NCI-H1417 (cell line): ENCODE data around the gene BMP6.
A peak's percentile ranks its signal among the peaks of the same experiment; 100 is the strongest.

ENCODE experiments used
- DNase-seq, 3 experiments: peaks; one replicate each; lab custom pipeline; 2025; lab: John Stamatoyannopoulos, UW

Gene BMP6

DNA sequence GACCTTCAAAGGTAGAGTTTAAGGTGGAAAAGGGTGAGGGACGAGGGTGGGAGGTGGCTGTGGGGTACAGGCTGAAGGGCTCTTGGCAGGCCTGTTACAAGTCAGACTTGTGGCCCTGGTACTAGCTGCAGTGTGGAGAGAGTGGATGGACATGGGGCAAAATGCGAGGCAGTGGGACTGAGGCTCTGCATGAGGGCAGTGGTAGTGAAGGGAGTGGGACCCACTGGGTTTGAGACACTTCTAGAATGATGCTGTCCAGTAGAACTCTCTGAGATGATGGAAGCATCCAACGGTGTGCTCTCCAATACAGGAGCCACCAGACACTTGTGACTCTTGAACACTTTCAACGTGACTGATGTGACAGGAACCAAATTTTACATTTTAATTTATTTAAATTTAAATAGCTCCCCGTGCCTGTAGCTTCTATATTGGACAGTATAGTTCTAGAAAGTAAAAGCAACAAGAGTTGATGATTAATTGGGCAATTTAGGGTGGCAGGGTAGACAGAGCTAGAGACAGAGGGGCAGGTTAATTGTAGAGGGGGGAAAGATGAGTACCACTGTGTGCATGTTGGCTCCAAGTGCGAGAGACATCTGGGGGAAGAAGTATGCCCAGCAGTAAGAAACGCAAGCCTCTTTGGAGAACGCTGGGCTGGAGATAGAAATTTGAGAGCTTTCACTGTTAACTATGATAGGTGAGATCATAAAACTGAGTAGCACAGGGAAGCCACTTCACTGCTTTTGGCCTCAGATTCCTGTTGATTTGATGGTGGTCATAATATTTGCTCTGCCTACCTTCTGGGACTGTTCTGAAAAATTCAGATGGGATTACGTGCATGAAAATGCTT is 107.2 kb downstream of the BMP6 start:
- DNase-seq = no peak

- no peak for DNase-seq
Measured at GRCh38 chr6:7833751-7834070, 107.8 kb downstream of the BMP6 start.

DNA sequence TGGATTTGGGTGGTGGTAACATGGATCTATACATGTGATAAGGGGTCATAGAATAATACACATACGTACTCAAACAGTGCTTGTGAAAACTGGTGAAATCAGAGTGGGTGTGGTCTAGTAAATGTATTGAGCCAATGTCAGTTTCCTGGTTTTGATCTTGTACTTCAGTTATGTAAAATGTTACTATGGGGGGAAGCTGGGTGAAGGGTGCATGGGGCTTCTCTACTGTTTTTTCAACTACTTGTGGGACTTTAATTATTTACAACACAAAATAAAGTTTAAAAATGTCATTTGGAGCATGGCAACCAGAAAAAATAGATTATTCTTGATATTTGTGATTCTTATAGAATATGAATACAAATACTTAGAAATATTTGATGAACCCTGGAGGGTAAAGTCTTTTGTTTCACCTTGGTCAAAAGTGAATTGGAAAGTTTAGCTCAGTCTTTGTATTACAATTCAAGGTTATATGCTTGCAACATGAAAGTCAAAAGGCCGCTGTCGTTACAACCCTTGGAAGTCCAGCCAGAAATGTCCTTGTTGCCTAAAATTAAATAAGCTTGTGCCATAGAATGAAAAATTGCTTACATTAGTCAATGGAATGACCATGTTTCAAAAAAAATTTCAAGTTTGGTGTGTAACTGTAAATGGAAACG is 110.6 kb downstream of the BMP6 start:
- no peak for DNase-seq

DNA sequence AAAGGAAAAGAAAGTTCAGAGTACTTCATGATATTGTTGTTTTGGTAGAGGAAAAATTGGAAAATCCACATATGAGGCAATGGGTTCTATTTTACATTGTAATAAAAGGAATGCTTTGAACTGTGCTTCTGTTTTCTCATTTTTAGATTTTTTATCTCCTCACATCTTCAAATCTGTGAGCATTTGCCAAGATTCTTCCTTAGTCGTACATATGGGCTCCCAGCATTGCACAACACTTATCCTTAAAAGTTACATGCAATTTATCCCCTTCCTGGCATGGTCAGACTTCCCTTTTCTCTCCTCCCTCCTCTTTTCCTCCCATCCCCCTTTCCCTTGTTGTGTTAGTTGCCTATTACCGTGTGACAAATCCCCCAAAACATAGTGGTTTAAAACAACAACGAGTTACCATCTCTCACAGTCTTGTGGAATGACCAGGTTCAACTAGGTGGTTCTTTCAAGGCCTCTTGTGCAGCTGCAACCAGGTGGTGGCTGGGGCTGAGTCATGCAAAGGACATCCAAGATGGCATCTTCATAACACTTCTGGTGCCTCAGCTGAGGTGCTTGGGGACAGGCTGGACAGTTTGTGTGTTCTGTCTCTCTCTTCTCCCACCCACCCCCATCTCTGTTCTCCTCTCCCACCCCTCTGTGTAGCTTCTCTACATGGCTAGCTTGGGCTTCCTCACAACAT is 116.0 kb downstream of the BMP6 start:
- DNase-seq = no peak

DNA sequence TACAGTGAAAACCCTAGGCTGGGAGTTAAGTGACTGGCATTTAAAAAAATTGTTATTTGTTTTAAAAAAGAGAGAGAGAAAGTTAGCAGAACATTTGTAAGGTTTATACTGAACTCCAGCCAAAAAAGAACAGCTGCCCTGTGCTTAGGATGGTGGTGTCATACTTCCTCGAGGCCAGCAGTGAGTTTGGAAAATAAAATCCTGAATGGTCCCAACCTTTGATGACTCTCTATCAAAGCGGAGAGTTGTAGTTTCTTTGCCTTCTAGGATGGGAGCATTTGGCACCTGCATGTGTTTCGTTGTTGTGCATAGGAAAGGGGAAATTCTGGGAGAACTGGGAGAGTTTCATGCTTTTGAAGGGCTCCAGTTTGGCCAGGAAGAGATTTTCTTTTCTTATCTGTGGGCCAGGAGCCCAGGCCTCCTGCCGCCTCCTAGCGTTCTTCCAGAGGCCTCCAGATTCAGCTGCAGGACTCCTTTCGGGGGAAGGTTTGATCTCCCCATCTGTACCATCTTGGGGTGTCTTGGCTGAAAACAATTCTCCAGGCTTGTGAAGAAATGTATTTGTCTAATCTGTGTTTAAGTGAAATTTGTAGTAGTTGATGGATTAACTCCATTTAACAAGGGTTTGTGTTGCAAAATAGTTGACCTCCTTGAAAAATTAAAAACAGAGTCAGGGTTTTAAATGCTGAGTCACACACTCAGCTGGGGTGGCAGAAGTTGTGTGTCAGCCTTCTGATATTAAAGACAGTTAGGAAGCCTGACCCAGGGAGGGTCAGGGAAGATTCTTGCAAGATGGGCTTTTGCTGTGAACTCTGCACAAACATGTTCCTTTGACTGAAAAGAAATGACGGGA is 121.3 kb downstream of the BMP6 start:
- DNase-seq = no peak

- no peak for DNase-seq
Measured at GRCh38 chr6:7848229-7848628, 122.3 kb downstream of the BMP6 start.

DNA sequence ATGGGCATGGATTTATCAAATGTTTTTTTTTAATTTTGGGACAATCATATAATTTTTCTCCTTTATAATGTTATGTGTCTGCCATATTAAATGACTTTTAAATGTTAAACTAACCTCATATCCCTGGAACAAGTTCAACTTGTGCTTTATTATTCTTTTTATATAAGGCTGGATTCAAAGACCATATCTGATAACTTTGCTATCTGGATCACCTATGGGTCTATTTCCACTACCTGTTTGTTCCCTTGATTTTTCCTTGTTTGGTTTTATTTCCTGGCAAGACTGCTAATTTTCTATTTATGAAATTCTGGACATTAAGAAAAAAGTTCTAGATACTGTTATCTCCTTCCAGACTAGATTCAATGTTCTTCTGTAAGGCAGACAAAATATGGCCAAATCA is 125.9 kb downstream of the BMP6 start:
- no peak for DNase-seq

DNA sequence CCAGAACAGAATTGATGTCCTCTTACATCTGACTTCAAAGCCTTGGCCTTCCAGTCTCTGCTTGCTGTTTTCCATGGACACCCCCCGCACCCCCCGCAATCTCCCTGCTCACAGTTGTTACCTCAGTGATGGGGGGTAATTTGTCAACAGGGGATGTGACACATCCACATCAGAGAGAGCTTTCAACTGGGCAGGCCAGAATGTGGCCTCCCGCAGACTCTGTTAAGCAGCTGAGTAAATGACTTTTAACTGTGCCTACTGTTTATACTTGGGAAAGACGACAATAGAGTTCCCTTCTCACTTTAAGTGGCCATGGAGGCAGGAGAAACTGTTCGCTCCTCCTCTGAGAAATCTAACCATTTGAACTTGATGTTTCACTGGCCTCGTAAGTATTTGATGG is 133.7 kb downstream of the BMP6 start:
- peak in 1 of 3 experiments; percentile 16 for DNase-seq

GRCh38 chr6:7865781-7866180 is 139.9 kb downstream of the BMP6 start:
- DNase-seq = no peak

DNA sequence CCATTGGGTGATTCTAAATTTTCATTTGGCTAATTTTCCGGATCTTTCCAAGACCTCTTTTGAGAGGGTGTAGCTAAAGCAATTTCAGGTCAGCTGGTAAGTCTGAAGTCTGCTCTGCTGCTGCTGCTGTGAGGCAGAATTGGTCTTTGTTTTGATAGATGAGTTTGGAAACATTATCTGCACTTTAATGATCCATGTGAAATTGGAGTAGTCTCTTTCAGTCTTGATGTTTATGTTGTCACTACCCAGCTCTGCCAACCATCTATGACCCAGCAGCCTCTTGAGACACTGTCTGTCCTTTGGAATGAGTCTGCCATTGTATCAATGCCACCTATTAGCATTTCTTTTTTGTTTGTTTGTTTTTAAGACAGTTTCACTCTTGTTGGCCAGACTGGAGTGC is 140.6 kb downstream of the BMP6 start:
- no peak for DNase-seq

DNA sequence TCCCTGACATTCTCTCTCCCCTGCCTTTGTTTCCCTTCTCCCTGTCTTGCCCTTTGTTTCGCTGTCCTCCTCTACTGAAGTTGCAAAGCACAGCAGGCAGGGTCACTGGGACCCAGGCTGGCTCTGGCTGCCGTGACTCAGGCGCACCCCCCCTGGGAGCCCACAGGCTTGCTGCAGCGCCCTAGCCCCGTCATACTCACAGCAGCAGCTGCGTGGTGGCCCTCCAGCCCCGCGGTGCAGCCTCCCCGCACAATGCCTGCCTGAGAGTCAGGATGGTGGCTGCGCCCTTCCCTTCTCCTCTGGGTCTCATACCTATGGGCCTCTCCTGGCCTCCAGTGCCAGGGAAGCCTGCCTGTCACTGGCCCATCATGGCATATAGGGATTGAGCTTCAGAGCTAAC is 143.0 kb downstream of the BMP6 start:
- no peak for DNase-seq

DNA sequence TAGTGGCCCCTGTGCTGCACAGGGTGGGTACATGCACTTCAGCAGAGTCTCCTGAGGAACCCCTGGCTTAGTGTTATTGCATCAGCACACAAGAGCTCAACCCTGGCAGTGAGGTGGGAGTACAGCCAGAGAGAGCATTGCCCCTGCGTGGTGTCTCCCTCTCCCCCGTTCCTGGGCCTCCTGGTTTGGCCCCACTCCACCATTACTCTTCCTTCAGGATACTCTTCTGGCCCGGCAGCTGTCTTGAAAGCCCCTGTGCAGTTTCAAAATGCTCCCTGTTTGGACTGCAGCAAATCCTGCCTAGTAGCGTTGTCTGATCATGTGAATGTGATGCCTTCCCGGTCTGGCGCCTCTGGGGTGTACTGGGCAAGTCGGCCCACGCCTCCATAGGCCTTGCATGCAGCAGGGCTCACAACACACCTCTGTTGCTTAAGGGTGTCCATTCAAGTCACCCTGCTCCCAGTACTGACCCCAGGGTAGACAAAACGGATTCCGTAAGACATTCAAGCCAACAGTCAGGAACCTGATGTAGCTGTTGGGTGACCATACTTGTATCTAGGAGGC is 152.6 kb downstream of the BMP6 start:
- no peak for DNase-seq

GRCh38 chr6:7879043-7879442 is 153.1 kb downstream of the BMP6 start:
- no peak for DNase-seq

DNA sequence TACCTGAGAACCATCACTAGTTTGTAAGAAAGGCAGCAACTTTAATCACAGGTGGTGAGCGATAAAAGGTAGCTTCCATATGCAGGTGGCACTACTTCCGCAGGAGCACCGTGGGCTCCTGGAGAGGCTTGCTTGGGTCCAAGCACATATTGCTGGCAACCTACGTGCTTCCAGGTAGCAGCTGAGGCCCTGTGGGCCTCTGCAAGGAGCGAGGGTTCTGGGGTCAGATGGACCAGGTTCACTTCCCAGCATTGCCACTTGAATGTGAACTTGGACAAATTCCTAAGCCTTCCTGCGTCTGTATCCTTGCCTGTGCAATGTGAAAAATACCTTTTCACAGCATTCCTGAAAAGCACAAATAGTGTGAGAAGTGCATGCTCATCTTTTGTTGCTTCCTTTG is 153.7 kb downstream of the BMP6 start:
- no peak for DNase-seq

DNA sequence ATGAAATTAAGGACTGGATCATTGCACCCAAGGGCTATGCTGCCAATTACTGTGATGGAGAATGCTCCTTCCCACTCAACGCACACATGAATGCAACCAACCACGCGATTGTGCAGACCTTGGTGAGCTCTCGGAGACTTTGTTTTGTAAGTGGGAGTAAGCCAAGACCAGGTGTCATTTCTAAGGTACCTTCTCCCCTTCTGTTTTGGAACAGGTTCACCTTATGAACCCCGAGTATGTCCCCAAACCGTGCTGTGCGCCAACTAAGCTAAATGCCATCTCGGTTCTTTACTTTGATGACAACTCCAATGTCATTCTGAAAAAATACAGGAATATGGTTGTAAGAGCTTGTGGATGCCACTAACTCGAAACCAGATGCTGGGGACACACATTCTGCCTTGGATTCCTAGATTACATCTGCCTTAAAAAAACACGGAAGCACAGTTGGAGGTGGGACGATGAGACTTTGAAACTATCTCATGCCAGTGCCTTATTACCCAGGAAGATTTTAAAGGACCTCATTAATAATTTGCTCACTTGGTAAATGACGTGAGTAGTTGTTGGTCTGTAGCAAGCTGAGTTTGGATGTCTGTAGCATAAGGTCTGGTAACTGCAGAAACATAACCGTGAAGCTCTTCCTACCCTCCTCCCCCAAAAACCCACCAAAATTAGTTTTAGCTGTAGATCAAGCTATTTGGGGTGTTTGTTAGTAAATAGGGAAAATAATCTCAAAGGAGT is 154.2 kb downstream of the BMP6 start:
- no peak for DNase-seq

DNA sequence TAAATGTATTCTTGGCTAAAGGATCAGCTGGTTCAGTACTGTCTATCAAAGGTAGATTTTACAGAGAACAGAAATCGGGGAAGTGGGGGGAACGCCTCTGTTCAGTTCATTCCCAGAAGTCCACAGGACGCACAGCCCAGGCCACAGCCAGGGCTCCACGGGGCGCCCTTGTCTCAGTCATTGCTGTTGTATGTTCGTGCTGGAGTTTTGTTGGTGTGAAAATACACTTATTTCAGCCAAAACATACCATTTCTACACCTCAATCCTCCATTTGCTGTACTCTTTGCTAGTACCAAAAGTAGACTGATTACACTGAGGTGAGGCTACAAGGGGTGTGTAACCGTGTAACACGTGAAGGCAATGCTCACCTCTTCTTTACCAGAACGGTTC is 154.8 kb downstream of the BMP6 start:
- no peak for DNase-seq

- peak in 1 of 3 experiments; percentile 28 for DNase-seq
Measured at GRCh38 chr6:7881765-7882500, 156.0 kb downstream of the BMP6 start.

GRCh38 chr6:7882505-7883257 is 156.8 kb downstream of the BMP6 start:
- DNase-seq = no peak

DNA sequence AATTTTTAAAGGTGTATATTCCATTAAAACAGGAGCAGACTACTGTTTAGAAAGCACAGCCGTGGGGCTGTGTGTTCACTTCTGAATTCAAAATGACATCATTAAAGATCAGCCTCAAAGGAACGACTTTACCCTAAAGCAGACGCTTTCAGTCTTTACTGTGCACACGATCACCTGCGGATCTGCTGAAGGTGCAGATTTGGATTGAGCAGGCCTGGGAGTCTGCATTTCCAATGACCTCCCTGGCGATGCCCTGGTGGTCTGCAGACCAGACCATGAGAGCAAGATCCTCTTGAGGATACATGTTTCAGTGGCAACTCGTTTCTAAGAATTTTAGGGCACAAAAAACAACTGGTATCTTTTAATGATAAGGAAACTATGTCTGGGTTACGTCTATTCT is 157.5 kb downstream of the BMP6 start:
- DNase-seq = no peak

GRCh38 chr6:7886132-7886531 is 160.2 kb downstream of the BMP6 start:
- no peak for DNase-seq
